HEK293 (cell line): ENCODE results near the gene IGSF10.
"Not testable (repeated sequence)": the region's sequence is repeated elsewhere in the genome, so short reads cannot be mapped to it uniquely, and the experiment has no call there.

Experiments
- CTCF ChIA-PET: fragments of 350-600 bp; formaldehyde crosslinking; extraction: SDS; loops from one replicate; lab custom pipeline; 2021; ENCODE audit warnings: antibody characterized with exemption; lab: Yijun Ruan, JAX
- POLR2A ChIA-PET: fragments of 300-600 bp; formaldehyde crosslinking; extraction: SDS; loops from one replicate; lab custom pipeline; 2020; ENCODE audit warnings: antibody characterized with exemption, inconsistent platforms; lab: Yijun Ruan, JAX
- H3K27ac ChIP-seq: fragments of 200-500 bp; sonication (Bioruptor generic); 2 replicates; pipeline ENCODE4 v1.5.1; 2014; ENCODE audit warnings: low read depth, low read length, control low read depth, inconsistent platforms; ENCODE audit errors: extremely low read depth
- H3K36me3 ChIP-seq, 2 experiments: fragments of 200-500 bp in 1 of 2; sonication (Bioruptor generic) in 1 of 2; 1 replicate in 1 of 2; 2 replicates in 1 of 2; pipeline ENCODE4 v1.5.1; 2014 to 2017; ENCODE audit warnings: inconsistent platforms in 2 of 2, low read length in 2 of 2; ENCODE audit not compliant: control insufficient read depth in 2 of 2, insufficient read depth in 1 of 2
- H3K4me1 ChIP-seq: fragments of 200-500 bp; sonication (Bioruptor generic); 2 replicates; pipeline ENCODE4 v1.5.1; 2014; ENCODE audit warnings: mild to moderate bottlenecking, low read length, inconsistent platforms; ENCODE audit not compliant: control insufficient read depth, insufficient read depth
- H3K4me3 ChIP-seq: 2 replicates; pipeline ENCODE4 v1.5.1; 2011; ENCODE audit warnings: low read depth, mild to moderate bottlenecking, control low read depth, low read length, moderate library complexity
- H3K9me3 ChIP-seq: fragments of 200-500 bp; sonication (Bioruptor generic); 2 replicates; pipeline ENCODE4 v1.5.1; 2014; ENCODE audit warnings: low read depth, low read length, inconsistent platforms; ENCODE audit not compliant: control insufficient read depth, insufficient read depth
- KLF17 ChIP-seq: fragments of 450-650 bp; formaldehyde crosslinking; IDR thresholded peaks from 2 replicates; pipeline ENCODE4 v1.5.1; 2016; ENCODE audit warnings: missing biosample characterization, missing genetic modification characterization
- KLF8 ChIP-seq: fragments of 450-650 bp; formaldehyde crosslinking; IDR thresholded peaks from 2 replicates; pipeline ENCODE4 v1.5.1; 2016; ENCODE audit warnings: missing biosample characterization, missing genetic modification characterization
- PRDM10 ChIP-seq: fragments of 450-650 bp; formaldehyde crosslinking; IDR thresholded peaks from 2 replicates; pipeline ENCODE4 v1.5.1; 2016; ENCODE audit warnings: missing biosample characterization, missing genetic modification characterization
- TRIM28 ChIP-seq: IDR thresholded peaks from 2 replicates; pipeline ENCODE4 v1.6.1; 2011; ENCODE audit warnings: low read length, control low read depth, borderline replicate concordance
- ZFHX2 ChIP-seq: fragments of 450-650 bp; formaldehyde crosslinking; conservative IDR thresholded peaks from 2 replicates; pipeline ENCODE4 v1.5.1; 2016; ENCODE audit warnings: missing biosample characterization, missing genetic modification characterization
- ZNF155 ChIP-seq: fragments of 450-650 bp; formaldehyde crosslinking; IDR thresholded peaks from 2 replicates; pipeline ENCODE4 v1.5.1; 2016; ENCODE audit warnings: missing biosample characterization, missing genetic modification characterization
- ZNF221 ChIP-seq: fragments of 450-650 bp; formaldehyde crosslinking; IDR thresholded peaks from 2 replicates; pipeline ENCODE4 v1.5.1; 2017; ENCODE audit warnings: missing biosample characterization, missing genetic modification characterization, borderline replicate concordance
- ZNF324 ChIP-seq: fragments of 450-650 bp; formaldehyde crosslinking; IDR thresholded peaks from 2 replicates; pipeline ENCODE4 v1.5.1; 2016; ENCODE audit warnings: missing biosample characterization, missing genetic modification characterization
- ZNF335 ChIP-seq: fragments of 450-650 bp; formaldehyde crosslinking; conservative IDR thresholded peaks from 2 replicates; pipeline ENCODE4 v1.5.1; 2016; ENCODE audit warnings: missing biosample characterization, missing genetic modification characterization
- ZNF404 ChIP-seq: fragments of 450-650 bp; formaldehyde crosslinking; IDR thresholded peaks from 2 replicates; pipeline ENCODE4 v1.5.1; 2017; ENCODE audit warnings: missing biosample characterization, missing genetic modification characterization
- ZNF48 ChIP-seq: fragments of 450-650 bp; formaldehyde crosslinking; IDR thresholded peaks from 2 replicates; pipeline ENCODE4 v1.5.1; 2016; ENCODE audit warnings: missing biosample characterization, missing genetic modification characterization
- ZNF585B ChIP-seq: fragments of 450-650 bp; formaldehyde crosslinking; IDR thresholded peaks from 2 replicates; pipeline ENCODE4 v1.5.1; 2016; ENCODE audit warnings: missing biosample characterization, missing genetic modification characterization
- ZNF621 ChIP-seq: fragments of 450-650 bp; formaldehyde crosslinking; IDR thresholded peaks from 2 replicates; pipeline ENCODE4 v1.5.1; 2017; ENCODE audit warnings: missing biosample characterization, missing genetic modification characterization
- ZNF626 ChIP-seq: fragments of 450-650 bp; sonication (Bioruptor Pico); formaldehyde crosslinking; IDR thresholded peaks from 2 replicates; pipeline ENCODE4 v1.5.1; 2018; ENCODE audit warnings: missing biosample characterization, missing genetic modification characterization, inconsistent platforms
- ZNF658 ChIP-seq: fragments of 450-650 bp; formaldehyde crosslinking; IDR thresholded peaks from 2 replicates; pipeline ENCODE4; 2016; ENCODE audit warnings: missing biosample characterization, missing genetic modification characterization
- ZNF707 ChIP-seq: fragments of 450-650 bp; formaldehyde crosslinking; IDR thresholded peaks from 2 replicates; pipeline ENCODE4 v1.5.1; 2016; ENCODE audit warnings: missing biosample characterization, missing genetic modification characterization
- ZNF791 ChIP-seq: fragments of 450-650 bp; formaldehyde crosslinking; IDR thresholded peaks from 2 replicates; pipeline ENCODE4 v1.5.1; 2016; ENCODE audit warnings: missing biosample characterization, missing genetic modification characterization
- TF ChIP-seq, protein P1 (sequence below): fragments of 450-650 bp; formaldehyde crosslinking; IDR thresholded peaks from 2 replicates; pipeline ENCODE4 v1.5.1; 2016; ENCODE audit warnings: missing biosample characterization, missing genetic modification characterization, borderline replicate concordance
- TF ChIP-seq, protein P2 (sequence below): fragments of 450-650 bp; formaldehyde crosslinking; IDR thresholded peaks from 2 replicates; pipeline ENCODE4 v1.5.1; 2016; ENCODE audit warnings: missing biosample characterization, missing genetic modification characterization, borderline replicate concordance
- TF ChIP-seq, protein P3 (sequence below): fragments of 450-650 bp; formaldehyde crosslinking; IDR thresholded peaks from 2 replicates; pipeline ENCODE4 v1.5.1; 2017; ENCODE audit warnings: missing biosample characterization, missing genetic modification characterization

IGSF10 gene

DNA sequence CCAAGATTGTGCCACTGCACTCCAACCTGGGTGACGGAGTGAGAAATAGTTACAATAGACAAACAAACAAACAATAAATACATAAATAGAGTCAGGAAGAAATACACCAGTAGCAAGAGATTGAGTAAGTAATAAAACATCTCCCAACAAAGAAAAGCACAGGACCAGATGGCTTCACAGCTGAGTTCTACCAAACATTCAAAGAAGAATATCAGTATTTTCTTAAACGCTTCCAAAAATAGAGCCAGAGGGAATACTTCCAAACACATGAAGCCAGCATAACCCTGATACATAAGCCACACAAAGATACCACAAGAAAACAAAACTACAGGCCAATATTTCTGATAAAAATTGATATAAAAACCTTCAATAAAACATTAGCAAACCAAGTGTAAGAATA lies 30.7 kb upstream of the IGSF10 start:
- no peak for TF ChIP-seq ZNF404 (tag by site-specific recombination)
- TF ChIP-seq KLF8 = no peak
- TF ChIP-seq ZNF707 (tag by site-specific recombination) = no peak
- TF ChIP-seq, protein P1, sequence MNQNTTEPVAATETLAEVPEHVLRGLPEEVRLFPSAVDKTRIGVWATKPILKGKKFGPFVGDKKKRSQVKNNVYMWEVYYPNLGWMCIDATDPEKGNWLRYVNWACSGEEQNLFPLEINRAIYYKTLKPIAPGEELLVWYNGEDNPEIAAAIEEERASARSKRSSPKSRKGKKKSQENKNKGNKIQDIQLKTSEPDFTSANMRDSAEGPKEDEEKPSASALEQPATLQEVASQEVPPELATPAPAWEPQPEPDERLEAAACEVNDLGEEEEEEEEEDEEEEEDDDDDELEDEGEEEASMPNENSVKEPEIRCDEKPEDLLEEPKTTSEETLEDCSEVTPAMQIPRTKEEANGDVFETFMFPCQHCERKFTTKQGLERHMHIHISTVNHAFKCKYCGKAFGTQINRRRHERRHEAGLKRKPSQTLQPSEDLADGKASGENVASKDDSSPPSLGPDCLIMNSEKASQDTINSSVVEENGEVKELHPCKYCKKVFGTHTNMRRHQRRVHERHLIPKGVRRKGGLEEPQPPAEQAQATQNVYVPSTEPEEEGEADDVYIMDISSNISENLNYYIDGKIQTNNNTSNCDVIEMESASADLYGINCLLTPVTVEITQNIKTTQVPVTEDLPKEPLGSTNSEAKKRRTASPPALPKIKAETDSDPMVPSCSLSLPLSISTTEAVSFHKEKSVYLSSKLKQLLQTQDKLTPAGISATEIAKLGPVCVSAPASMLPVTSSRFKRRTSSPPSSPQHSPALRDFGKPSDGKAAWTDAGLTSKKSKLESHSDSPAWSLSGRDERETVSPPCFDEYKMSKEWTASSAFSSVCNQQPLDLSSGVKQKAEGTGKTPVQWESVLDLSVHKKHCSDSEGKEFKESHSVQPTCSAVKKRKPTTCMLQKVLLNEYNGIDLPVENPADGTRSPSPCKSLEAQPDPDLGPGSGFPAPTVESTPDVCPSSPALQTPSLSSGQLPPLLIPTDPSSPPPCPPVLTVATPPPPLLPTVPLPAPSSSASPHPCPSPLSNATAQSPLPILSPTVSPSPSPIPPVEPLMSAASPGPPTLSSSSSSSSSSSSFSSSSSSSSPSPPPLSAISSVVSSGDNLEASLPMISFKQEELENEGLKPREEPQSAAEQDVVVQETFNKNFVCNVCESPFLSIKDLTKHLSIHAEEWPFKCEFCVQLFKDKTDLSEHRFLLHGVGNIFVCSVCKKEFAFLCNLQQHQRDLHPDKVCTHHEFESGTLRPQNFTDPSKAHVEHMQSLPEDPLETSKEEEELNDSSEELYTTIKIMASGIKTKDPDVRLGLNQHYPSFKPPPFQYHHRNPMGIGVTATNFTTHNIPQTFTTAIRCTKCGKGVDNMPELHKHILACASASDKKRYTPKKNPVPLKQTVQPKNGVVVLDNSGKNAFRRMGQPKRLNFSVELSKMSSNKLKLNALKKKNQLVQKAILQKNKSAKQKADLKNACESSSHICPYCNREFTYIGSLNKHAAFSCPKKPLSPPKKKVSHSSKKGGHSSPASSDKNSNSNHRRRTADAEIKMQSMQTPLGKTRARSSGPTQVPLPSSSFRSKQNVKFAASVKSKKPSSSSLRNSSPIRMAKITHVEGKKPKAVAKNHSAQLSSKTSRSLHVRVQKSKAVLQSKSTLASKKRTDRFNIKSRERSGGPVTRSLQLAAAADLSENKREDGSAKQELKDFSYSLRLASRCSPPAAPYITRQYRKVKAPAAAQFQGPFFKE (tag by site-specific recombination) = no peak
- TF ChIP-seq ZNF658 (tag by site-specific recombination) = no peak
- TF ChIP-seq ZNF48 = no peak
- no peak for TF ChIP-seq ZNF585B (tag by site-specific recombination)
- no peak for TF ChIP-seq ZNF621 (tag by site-specific recombination)
- TF ChIP-seq KLF17 (tag by site-specific recombination) = no peak
- no peak for TF ChIP-seq ZNF791 (tag by site-specific recombination)
- TF ChIP-seq ZNF155 = no peak
- TF ChIP-seq ZFHX2 (tag by site-specific recombination) = no peak
- no peak for TF ChIP-seq ZNF335 (tag by site-specific recombination)
- no peak for TF ChIP-seq ZNF324 (tag by site-specific recombination)
- no peak for TF ChIP-seq ZNF626 (tag by site-specific recombination)
- TF ChIP-seq PRDM10 (tag by site-specific recombination) = no peak
- TF ChIP-seq, protein P2, sequence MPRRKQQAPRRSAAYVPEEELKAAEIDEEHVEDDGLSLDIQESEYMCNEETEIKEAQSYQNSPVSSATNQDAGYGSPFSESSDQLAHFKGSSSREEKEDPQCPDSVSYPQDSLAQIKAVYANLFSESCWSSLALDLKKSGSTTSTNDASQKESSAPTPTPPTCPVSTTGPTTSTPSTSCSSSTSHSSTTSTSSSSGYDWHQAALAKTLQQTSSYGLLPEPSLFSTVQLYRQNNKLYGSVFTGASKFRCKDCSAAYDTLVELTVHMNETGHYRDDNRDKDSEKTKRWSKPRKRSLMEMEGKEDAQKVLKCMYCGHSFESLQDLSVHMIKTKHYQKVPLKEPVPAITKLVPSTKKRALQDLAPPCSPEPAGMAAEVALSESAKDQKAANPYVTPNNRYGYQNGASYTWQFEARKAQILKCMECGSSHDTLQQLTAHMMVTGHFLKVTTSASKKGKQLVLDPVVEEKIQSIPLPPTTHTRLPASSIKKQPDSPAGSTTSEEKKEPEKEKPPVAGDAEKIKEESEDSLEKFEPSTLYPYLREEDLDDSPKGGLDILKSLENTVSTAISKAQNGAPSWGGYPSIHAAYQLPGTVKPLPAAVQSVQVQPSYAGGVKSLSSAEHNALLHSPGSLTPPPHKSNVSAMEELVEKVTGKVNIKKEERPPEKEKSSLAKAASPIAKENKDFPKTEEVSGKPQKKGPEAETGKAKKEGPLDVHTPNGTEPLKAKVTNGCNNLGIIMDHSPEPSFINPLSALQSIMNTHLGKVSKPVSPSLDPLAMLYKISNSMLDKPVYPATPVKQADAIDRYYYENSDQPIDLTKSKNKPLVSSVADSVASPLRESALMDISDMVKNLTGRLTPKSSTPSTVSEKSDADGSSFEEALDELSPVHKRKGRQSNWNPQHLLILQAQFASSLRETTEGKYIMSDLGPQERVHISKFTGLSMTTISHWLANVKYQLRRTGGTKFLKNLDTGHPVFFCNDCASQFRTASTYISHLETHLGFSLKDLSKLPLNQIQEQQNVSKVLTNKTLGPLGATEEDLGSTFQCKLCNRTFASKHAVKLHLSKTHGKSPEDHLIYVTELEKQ = no peak
- no peak for TF ChIP-seq TRIM28
- TF ChIP-seq ZNF221 (tag by site-specific recombination) = no peak
- TF ChIP-seq, protein P3, sequence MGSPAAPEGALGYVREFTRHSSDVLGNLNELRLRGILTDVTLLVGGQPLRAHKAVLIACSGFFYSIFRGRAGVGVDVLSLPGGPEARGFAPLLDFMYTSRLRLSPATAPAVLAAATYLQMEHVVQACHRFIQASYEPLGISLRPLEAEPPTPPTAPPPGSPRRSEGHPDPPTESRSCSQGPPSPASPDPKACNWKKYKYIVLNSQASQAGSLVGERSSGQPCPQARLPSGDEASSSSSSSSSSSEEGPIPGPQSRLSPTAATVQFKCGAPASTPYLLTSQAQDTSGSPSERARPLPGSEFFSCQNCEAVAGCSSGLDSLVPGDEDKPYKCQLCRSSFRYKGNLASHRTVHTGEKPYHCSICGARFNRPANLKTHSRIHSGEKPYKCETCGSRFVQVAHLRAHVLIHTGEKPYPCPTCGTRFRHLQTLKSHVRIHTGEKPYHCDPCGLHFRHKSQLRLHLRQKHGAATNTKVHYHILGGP (tag by site-specific recombination) = no peak
- H3K9me3 ChIP-seq = no peaks in the 10 kb centered on the region
- ChIA-PET POLR2A (no interaction called here), CTCF (interaction anchor here (0.7 kb wide), 1 partner anchor 155 kb away, joined by 3 read pairs; no protein-coding TSS in a partner anchor)
- no peak overlapping the region for H3K4me3 ChIP-seq
- no peaks in the 10 kb centered on the region for H3K4me1 ChIP-seq
- no peak overlapping the region for H3K27ac ChIP-seq
- H3K36me3 ChIP-seq = no peaks in the 10 kb centered on the region

GRCh38 chr3:151487833-151488232 lies 27.0 kb upstream of the IGSF10 start:
- CTCF ChIA-PET, H3K27ac ChIP-seq, H3K4me1 ChIP-seq, POLR2A ChIA-PET, H3K4me3 ChIP-seq, H3K36me3 ChIP-seq, H3K9me3 ChIP-seq: not testable (repeated sequence)
